ACC112 (cell line): Measurements from ENCODE around the gene KLHL10.
A peak's percentile ranks its signal among the peaks of the same experiment; 100 is the strongest.
"Not testable (repeated sequence)": the region's sequence is repeated elsewhere in the genome, so short reads cannot be mapped to it uniquely, and the experiment has no call there.

Experiments used
- H2AFZ ChIP-seq: fragments of 200-600 bp; sonication (generic); one replicate; pipeline ENCODE4 v1.6.0; 2017; ENCODE audit warnings: antibody characterized with exemption, low read length; ENCODE audit not compliant: unreplicated experiment
- H3K27ac ChIP-seq: fragments of 200-600 bp; sonication (generic); 2 replicates; pipeline ENCODE4 v1.5.1; 2014; ENCODE audit warnings: low read depth, mild to moderate bottlenecking, antibody characterized with exemption, low read length, moderate library complexity
- H3K27me3 ChIP-seq: fragments of 200-600 bp; sonication (generic); 2 replicates; pipeline ENCODE4 v1.6.1; 2014; ENCODE audit warnings: mild to moderate bottlenecking, antibody characterized with exemption, low read length, moderate library complexity, mixed read lengths; ENCODE audit not compliant: insufficient read depth
- H3K36me3 ChIP-seq: fragments of 200-600 bp; sonication (generic); 2 replicates; pipeline ENCODE4 v1.6.1; 2016; ENCODE audit warnings: mild to moderate bottlenecking, antibody characterized with exemption, low read length, moderate library complexity, mixed read lengths; ENCODE audit not compliant: insufficient read depth
- H3K4me1 ChIP-seq: fragments of 200-600 bp; sonication (generic); one replicate; pipeline ENCODE4 v1.6.1; 2016; ENCODE audit warnings: low read length, mixed read lengths; ENCODE audit not compliant: insufficient read depth, unreplicated experiment, control insufficient read depth
- H3K4me3 ChIP-seq: fragments of 200-600 bp; sonication (generic); 2 replicates; pipeline ENCODE4 v1.5.1; 2014; ENCODE audit warnings: mild to moderate bottlenecking, low read depth, low read length
- H3K79me2 ChIP-seq: fragments of 200-600 bp; sonication (generic); one replicate; pipeline ENCODE4 v1.6.0; 2016; ENCODE audit warnings: low read length; ENCODE audit not compliant: control insufficient read depth, unreplicated experiment, insufficient read depth

The KLHL10 gene

GRCh38 chr17:41874293-41874670, 36.7 kb downstream of the KLHL10 start:
- not testable (repeated sequence) for H3K79me2 ChIP-seq, H2AFZ ChIP-seq
- H3K36me3 ChIP-seq: peaks cover 18% of the 10 kb centered on the region

GRCh38 chr17:41880130-41880529, 42.5 kb downstream of the KLHL10 start:
- Histone ChIP-seq H3K36me3 (peaks cover 26% of the 10 kb centered on the region), H3K27me3 (no peaks in the 10 kb centered on the region), H3K4me3 (no peak overlapping the region), H3K79me2 (peaks cover 4% of the 10 kb centered on the region), H3K27ac (no peak overlapping the region), H3K4me1 (no peaks in the 10 kb centered on the region), H2AFZ (no peak overlapping the region)

More at GRCh38 chr17:41874293-41874670, 36.7 kb downstream of the KLHL10 start:
- not testable (repeated sequence) for H3K4me3 ChIP-seq, H3K27me3 ChIP-seq, H3K27ac ChIP-seq, H3K4me1 ChIP-seq

GRCh38 chr17:41882756-41883155, 45.1 kb downstream of the KLHL10 start:
- Histone ChIP-seq H3K36me3 (peaks cover 47% of the 10 kb centered on the region), H3K4me1 (no peaks in the 10 kb centered on the region), H3K79me2 (peaks cover 18% of the 10 kb centered on the region), H2AFZ (no peak overlapping the region), H3K4me3 (no peak overlapping the region), H3K27me3 (no peaks in the 10 kb centered on the region), H3K27ac (no peak overlapping the region)

- Histone ChIP-seq H3K27ac (no peak overlapping the region), H3K27me3 (no peaks in the 10 kb centered on the region), H3K4me1 (no peaks in the 10 kb centered on the region), H3K36me3 (peaks cover 46% of the 10 kb centered on the region), H3K79me2 (peaks cover 14% of the 10 kb centered on the region), H3K4me3 (no peak overlapping the region), H2AFZ (no peak overlapping the region)
Observed at GRCh38 chr17:41885733-41886132, 48.1 kb downstream of the KLHL10 start.

- H3K79me2 ChIP-seq: peaks cover 27% of the 10 kb centered on the region
- H3K4me1 ChIP-seq: peaks cover 11% of the 10 kb centered on the region
- peaks cover 61% of the 10 kb centered on the region for H3K36me3 ChIP-seq
- no peak overlapping the region for H3K27ac ChIP-seq
- H3K4me3 ChIP-seq: no peak overlapping the region
- H2AFZ ChIP-seq: no peak overlapping the region
- no peaks in the 10 kb centered on the region for H3K27me3 ChIP-seq
Observed at GRCh38 chr17:41888332-41888965, 50.8 kb downstream of the KLHL10 start.

DNA sequence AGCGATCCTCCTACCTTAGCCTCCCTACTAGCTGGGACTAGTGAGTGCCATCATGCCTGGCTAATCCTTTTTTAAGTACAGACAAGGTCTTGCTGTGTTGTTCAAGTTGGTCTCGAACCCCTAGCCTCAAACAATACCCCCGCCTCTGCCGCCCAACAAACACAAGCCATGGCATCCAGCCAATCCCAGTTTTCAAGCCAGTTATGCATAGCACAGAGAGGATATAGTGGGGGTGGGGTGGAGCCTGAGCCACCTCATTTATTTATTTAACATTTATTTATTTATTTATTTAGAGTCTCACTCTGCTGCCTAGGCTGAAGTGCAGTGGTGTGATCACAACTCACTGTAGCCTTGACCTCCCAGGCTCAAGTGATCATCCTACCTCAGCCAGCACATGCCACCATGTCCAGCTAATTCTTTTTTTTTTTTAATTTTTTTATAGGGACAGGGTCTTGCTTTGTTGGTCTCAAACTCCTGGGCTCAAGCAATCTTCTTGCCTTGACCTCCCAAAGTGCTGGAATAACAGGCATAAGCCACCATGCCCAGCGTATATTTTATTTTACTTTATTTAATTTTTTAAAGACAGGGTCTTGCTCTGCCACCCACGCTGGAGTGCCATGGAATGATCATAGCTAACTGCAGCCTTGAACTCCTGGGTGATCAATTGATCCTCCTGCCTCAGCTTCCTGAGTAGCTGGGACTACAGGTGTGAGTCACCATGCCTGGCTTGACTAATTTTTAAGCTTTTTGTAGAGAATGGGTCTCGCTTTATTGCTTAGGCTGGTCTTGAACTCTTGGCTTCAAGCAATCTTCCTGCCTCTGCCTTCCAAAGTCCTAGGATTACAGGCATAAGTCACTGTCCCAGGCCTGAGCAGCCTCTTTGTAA, 53.8 kb downstream of the KLHL10 start:
- H2AFZ ChIP-seq: no peak overlapping the region
- peaks cover 26% of the 10 kb centered on the region for H3K79me2 ChIP-seq
- H3K27me3 ChIP-seq: no peaks in the 10 kb centered on the region
- H3K27ac ChIP-seq: no peak overlapping the region
- peaks cover 43% of the 10 kb centered on the region for H3K36me3 ChIP-seq
- peaks cover 29% of the 10 kb centered on the region for H3K4me1 ChIP-seq
- H3K4me3 ChIP-seq: no peak overlapping the region

GRCh38 chr17:41892021-41892376, 54.4 kb downstream of the KLHL10 start:
- peaks cover 25% of the 10 kb centered on the region for H3K79me2 ChIP-seq
- H2AFZ ChIP-seq: no peak overlapping the region
- H3K36me3 ChIP-seq: peaks cover 40% of the 10 kb centered on the region
- no peak overlapping the region for H3K27ac ChIP-seq
- H3K4me3 ChIP-seq: no peak overlapping the region
- no peaks in the 10 kb centered on the region for H3K27me3 ChIP-seq
- peaks cover 31% of the 10 kb centered on the region for H3K4me1 ChIP-seq

- peaks cover 20% of the 10 kb centered on the region for H3K79me2 ChIP-seq
- H3K27me3 ChIP-seq: no peaks in the 10 kb centered on the region
- H3K36me3 ChIP-seq: peaks cover 32% of the 10 kb centered on the region
- H3K27ac ChIP-seq: no peak overlapping the region
- H2AFZ ChIP-seq: no peak overlapping the region
- no peak overlapping the region for H3K4me3 ChIP-seq
- peaks cover 31% of the 10 kb centered on the region for H3K4me1 ChIP-seq
Observed at GRCh38 chr17:41893384-41893783, 55.8 kb downstream of the KLHL10 start.

GRCh38 chr17:41894791-41895331, 57.2 kb downstream of the KLHL10 start:
- peaks cover 20% of the 10 kb centered on the region for H3K79me2 ChIP-seq
- H3K36me3 ChIP-seq: peaks cover 22% of the 10 kb centered on the region
- H3K4me1 ChIP-seq: peaks cover 31% of the 10 kb centered on the region
- H3K4me3 ChIP-seq: no peak overlapping the region
- H3K27ac ChIP-seq: peak overlapping the region; percentile 69
- no peaks in the 10 kb centered on the region for H3K27me3 ChIP-seq
- H2AFZ ChIP-seq: no peak overlapping the region

DNA sequence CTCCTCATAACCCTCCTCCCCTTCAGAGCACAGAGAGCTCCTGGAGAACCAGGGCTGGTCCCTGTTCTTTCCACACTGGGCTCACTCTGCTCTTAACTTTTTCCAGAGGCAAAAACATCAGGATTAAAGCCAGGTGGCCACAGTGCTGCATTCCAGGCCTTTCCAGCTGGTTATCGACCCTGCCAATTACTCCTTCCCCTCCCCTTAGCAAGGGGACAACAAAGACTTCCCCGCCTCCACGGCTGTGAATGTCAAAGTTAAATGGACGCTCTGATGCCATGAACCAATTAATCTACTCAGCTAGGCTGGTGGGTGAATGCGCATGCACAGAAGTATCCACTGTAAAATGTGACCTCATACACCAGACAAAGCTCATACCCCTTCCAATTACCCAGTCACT, 58.0 kb downstream of the KLHL10 start:
- H2AFZ ChIP-seq: no peak overlapping the region
- peak overlapping the region; percentile 69 for H3K27ac ChIP-seq
- peaks cover 20% of the 10 kb centered on the region for H3K79me2 ChIP-seq
- H3K36me3 ChIP-seq: peaks cover 20% of the 10 kb centered on the region; the same call in 1 of the 2 replicates
- H3K4me3 ChIP-seq: no peak overlapping the region
- no peaks in the 10 kb centered on the region for H3K27me3 ChIP-seq
- peaks cover 31% of the 10 kb centered on the region for H3K4me1 ChIP-seq
